WTC11 (cell line): ENCODE results near the gene WDFY3. TPM values are rescaled to one million over a fixed set of nuclear protein-coding genes. Genes with fewer than 3 reads are reported as not detected.

Source experiments
- ATAC-seq: fragments of 200-7000 bp; cut with Tn5 transposase; 2 replicates; pipeline ENCODE4 v1.10.0; 2021; ENCODE audit warnings: mild to moderate bottlenecking, moderate library complexity
- CTCF ChIA-PET: fragments of 300-600 bp; sonication (Branson Sonifier 250); formaldehyde crosslinking; loops from one replicate; lab custom pipeline; 2021; ENCODE audit warnings: antibody characterized with exemption; lab: Charles Lee
- POLR2A ChIA-PET: fragments of 350-600 bp; sonication (Branson Sonifier 250); formaldehyde crosslinking; loops from one replicate; lab custom pipeline; 2021; ENCODE audit warnings: antibody characterized with exemption; lab: Charles Lee
- DNase-seq: peaks from one replicate; pipeline ENCODE4 v3.0.0; 2021; ENCODE audit warnings: low spot score
- H3K27ac Mint-ChIP-seq: 2 replicates; pipeline ENCODE4 v1.8.0; 2021; ENCODE audit warnings: mixed read lengths
- H3K27me3 Mint-ChIP-seq: 2 replicates; pipeline ENCODE4 v1.8.0; 2021; ENCODE audit warnings: low read depth, mild to moderate bottlenecking, moderate library complexity, mixed read lengths
- H3K36me3 Mint-ChIP-seq: 2 replicates; pipeline ENCODE4 v1.8.0; 2021; ENCODE audit warnings: mixed read lengths
- H3K4me1 Mint-ChIP-seq: 2 replicates; pipeline ENCODE4 v1.8.0; 2022; ENCODE audit warnings: mixed read lengths
- H3K4me3 Mint-ChIP-seq: 2 replicates; pipeline ENCODE4 v1.8.0; 2021; ENCODE audit warnings: mild to moderate bottlenecking, moderate library complexity, mixed read lengths
- H3K9me3 Mint-ChIP-seq: 2 replicates; pipeline ENCODE4 v1.8.0; 2021; ENCODE audit warnings: mixed read lengths
- ATF1 ChIP-seq: sonication (generic); formaldehyde crosslinking; IDR thresholded peaks from 2 replicates; pipeline ENCODE4 v1.8.1; 2023; ENCODE audit warnings: mild to moderate bottlenecking, moderate library complexity, missing genetic modification reagents
- CDX4 ChIP-seq: fragments of 250-450 bp; sonication (Bioruptor Pico); IDR thresholded peaks from 2 replicates; pipeline ENCODE4 v1.9.0; 2021; ENCODE audit warnings: moderate library complexity, mild to moderate bottlenecking, inconsistent platforms, borderline replicate concordance
- HMGA2 ChIP-seq: fragments of 250-450 bp; sonication (Bioruptor Pico); IDR thresholded peaks from 2 replicates; pipeline ENCODE4 v1.4.0; 2021; ENCODE audit warnings: mild to moderate bottlenecking, moderate library complexity
- KAT7 ChIP-seq: sonication (generic); formaldehyde crosslinking; IDR thresholded peaks from 2 replicates; pipeline ENCODE4 v1.8.1; 2023; ENCODE audit warnings: missing genetic modification reagents, mild to moderate bottlenecking, borderline replicate concordance
- NFATC4 ChIP-seq: fragments of 250-450 bp; sonication (Bioruptor Pico); IDR thresholded peaks from 2 replicates; pipeline ENCODE4 v1.9.0; 2021; ENCODE audit warnings: mild to moderate bottlenecking
- NFE2L1 ChIP-seq: sonication (generic); formaldehyde crosslinking; IDR thresholded peaks from 2 replicates; pipeline ENCODE4 v1.8.1; 2023; ENCODE audit warnings: missing genetic modification reagents
- NR1H2 ChIP-seq: sonication (generic); formaldehyde crosslinking; IDR thresholded peaks from 2 replicates; pipeline ENCODE4 v1.9.0; 2021; ENCODE audit warnings: mild to moderate bottlenecking, moderate library complexity, missing genetic modification reagents
- TCF7 ChIP-seq: sonication (generic); formaldehyde crosslinking; IDR thresholded peaks from 2 replicates; pipeline ENCODE4 v1.8.0; 2022; ENCODE audit warnings: mild to moderate bottlenecking, low read depth, missing genetic modification reagents, moderate library complexity
- TEAD4 ChIP-seq: sonication (generic); formaldehyde crosslinking; IDR thresholded peaks from 2 replicates; pipeline ENCODE4 v1.8.0; 2022; ENCODE audit warnings: mild to moderate bottlenecking, missing genetic modification reagents
- TP53 ChIP-seq: sonication (generic); formaldehyde crosslinking; IDR thresholded peaks from 2 replicates; pipeline ENCODE4 v1.8.1; 2023; ENCODE audit warnings: mild to moderate bottlenecking, missing genetic modification reagents
- ZNF121 ChIP-seq: sonication (generic); formaldehyde crosslinking; IDR thresholded peaks from 2 replicates; pipeline ENCODE4 v1.8.0; 2023; ENCODE audit warnings: missing genetic modification reagents
- ZNF232 ChIP-seq: sonication (generic); formaldehyde crosslinking; IDR thresholded peaks from 2 replicates; pipeline ENCODE4 v1.8.0; 2022; ENCODE audit warnings: mild to moderate bottlenecking, missing genetic modification reagents
- ZNF317 ChIP-seq: sonication (generic); formaldehyde crosslinking; IDR thresholded peaks from 2 replicates; pipeline ENCODE4 v1.8.1; 2023; ENCODE audit warnings: low read depth, mild to moderate bottlenecking, moderate library complexity, missing genetic modification reagents, borderline replicate concordance
- ZNF416 ChIP-seq: fragments of 250-450 bp; sonication (Bioruptor Pico); IDR thresholded peaks from 2 replicates; pipeline ENCODE4 v1.9.0; 2021; ENCODE audit warnings: mild to moderate bottlenecking, inconsistent platforms
- ZNF532 ChIP-seq: fragments of 250-450 bp; sonication (Bioruptor Pico); IDR thresholded peaks from 2 replicates; pipeline ENCODE4 v1.9.0; 2021; ENCODE audit warnings: mild to moderate bottlenecking, borderline replicate concordance
- ZNF671 ChIP-seq: fragments of 250-450 bp; sonication (Bioruptor Pico); IDR thresholded peaks from 2 replicates; pipeline ENCODE4 v1.8.0; 2021; ENCODE audit warnings: mild to moderate bottlenecking
- total RNA-seq: library from RNA; stranded (reverse); gene quantifications from 3 replicates; pipeline ENCODE4 v1.2.3, GENCODE V29; 2021
- TF ChIP-seq, protein P1 (sequence below): fragments of 200-600 bp; IDR thresholded peaks from 2 replicates; pipeline ENCODE4 v1.8.0; 2022; ENCODE audit warnings: antibody characterized with exemption
- TF ChIP-seq, protein P2 (sequence below): sonication (generic); formaldehyde crosslinking; IDR thresholded peaks from 2 replicates; pipeline ENCODE4 v1.8.0; 2022; ENCODE audit warnings: mild to moderate bottlenecking, missing genetic modification reagents

The WDFY3 gene
- total RNA-seq, 1 experiment from 2014 or later, result 77.2 TPM

GRCh38 chr4:84750260-84750959 lies 216.1 kb downstream of the WDFY3 start:
- H3K9me3 Mint-ChIP-seq, result no peaks in the 10 kb centered on the region
- no peaks in the 10 kb centered on the region for H3K4me1 Mint-ChIP-seq
- peaks cover 27% of the 10 kb centered on the region for H3K36me3 Mint-ChIP-seq
- ATAC-seq (peak; percentile 52; the same call in 1 of the 2 replicates), DNase-seq (no peak)
- ChIA-PET POLR2A (no interaction called here), CTCF (interaction anchor here (0.6 to 2.1 kb wide), 10 partner anchors 11 to 267 kb away, joined by 3 to 26 read pairs (median 6); partner anchors contain the start of gene WDFY3)
- H3K4me3 Mint-ChIP-seq, result no peak overlapping the region
- no peak for TF ChIP-seq ZNF671 (CRISPR knock-in tag)
- TF ChIP-seq, protein P1, sequence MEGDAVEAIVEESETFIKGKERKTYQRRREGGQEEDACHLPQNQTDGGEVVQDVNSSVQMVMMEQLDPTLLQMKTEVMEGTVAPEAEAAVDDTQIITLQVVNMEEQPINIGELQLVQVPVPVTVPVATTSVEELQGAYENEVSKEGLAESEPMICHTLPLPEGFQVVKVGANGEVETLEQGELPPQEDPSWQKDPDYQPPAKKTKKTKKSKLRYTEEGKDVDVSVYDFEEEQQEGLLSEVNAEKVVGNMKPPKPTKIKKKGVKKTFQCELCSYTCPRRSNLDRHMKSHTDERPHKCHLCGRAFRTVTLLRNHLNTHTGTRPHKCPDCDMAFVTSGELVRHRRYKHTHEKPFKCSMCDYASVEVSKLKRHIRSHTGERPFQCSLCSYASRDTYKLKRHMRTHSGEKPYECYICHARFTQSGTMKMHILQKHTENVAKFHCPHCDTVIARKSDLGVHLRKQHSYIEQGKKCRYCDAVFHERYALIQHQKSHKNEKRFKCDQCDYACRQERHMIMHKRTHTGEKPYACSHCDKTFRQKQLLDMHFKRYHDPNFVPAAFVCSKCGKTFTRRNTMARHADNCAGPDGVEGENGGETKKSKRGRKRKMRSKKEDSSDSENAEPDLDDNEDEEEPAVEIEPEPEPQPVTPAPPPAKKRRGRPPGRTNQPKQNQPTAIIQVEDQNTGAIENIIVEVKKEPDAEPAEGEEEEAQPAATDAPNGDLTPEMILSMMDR, result peak; percentile 41
- no peaks in the 10 kb centered on the region for H3K27me3 Mint-ChIP-seq
- no peak overlapping the region for H3K27ac Mint-ChIP-seq

DNA sequence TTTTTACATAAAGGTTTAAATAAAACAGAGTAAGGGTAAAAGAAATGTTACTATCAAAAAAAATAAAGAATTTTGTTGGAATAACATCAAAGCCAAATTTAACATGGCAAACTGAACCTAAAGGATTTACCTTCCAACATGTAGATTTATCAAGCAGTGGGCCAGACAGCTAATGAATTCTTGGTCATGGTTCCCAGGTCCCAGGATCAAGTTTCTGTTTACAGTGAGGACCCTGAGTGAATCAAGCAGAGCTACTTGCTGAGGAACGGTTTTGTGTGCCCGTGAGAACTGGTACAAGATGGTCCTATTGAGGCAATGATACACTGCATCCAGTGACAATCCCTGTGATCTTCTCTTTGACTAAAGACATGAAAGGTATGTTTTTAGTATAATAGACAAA lies 226.4 kb downstream of the WDFY3 start:
- peaks cover 42% of the 10 kb centered on the region for H3K36me3 Mint-ChIP-seq
- H3K27ac Mint-ChIP-seq, result no peak overlapping the region
- no peaks in the 10 kb centered on the region for H3K9me3 Mint-ChIP-seq
- POLR2A ChIA-PET, result no interaction called here
- no peak for DNase-seq
- TF ChIP-seq NR1H2 (CRISPR knock-in tag), result no peak
- TF ChIP-seq ATF1 (CRISPR knock-in tag), result no peak
- no peak for TF ChIP-seq NFATC4 (CRISPR knock-in tag)
- TF ChIP-seq CDX4 (CRISPR knock-in tag), result no peak
- no peak for TF ChIP-seq ZNF121 (CRISPR knock-in tag)
- no peak for TF ChIP-seq TCF7 (CRISPR knock-in tag)
- CTCF ChIA-PET, result interaction anchor here (1.0 to 3.9 kb wide), 3 partner anchors 10 to 231 kb away, joined by 6 to 18 read pairs (median 15); no protein-coding TSS in a partner anchor
- no peaks in the 10 kb centered on the region for H3K27me3 Mint-ChIP-seq
- H3K4me3 Mint-ChIP-seq, result no peak overlapping the region
- no peak for ATAC-seq
- H3K4me1 Mint-ChIP-seq, result no peaks in the 10 kb centered on the region

DNA sequence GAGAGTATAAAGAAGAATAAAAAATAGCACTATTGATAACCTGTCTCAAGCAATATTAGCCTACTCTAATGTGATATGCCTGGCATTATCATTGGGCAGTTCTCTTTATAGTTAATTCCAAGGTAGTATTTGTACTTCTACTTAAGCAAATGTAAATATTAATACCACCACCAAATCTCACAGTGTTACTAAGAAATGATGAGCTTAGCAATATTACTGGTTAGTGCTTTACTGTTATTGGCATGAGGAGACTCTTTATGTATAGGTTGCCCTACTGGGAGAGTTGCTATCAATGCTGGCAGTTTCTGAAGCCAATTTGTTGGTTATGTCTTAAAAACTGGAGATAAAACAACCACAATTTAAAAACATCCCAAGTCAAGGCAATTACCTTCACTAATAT lies 227.9 kb downstream of the WDFY3 start:
- no peak overlapping the region for H3K4me3 Mint-ChIP-seq
- no peaks in the 10 kb centered on the region for H3K9me3 Mint-ChIP-seq
- ChIA-PET CTCF (interaction anchor here (0.9 to 3.9 kb wide), 2 partner anchors 9 to 12 kb away, joined by 5 to 18 read pairs; no protein-coding TSS in a partner anchor), POLR2A (no interaction called here)
- no peaks in the 10 kb centered on the region for H3K27me3 Mint-ChIP-seq
- peaks cover 39% of the 10 kb centered on the region for H3K36me3 Mint-ChIP-seq
- H3K4me1 Mint-ChIP-seq, result no peaks in the 10 kb centered on the region
- ATAC-seq, result no peak
- TF ChIP-seq ZNF532 (CRISPR knock-in tag), result no peak
- DNase-seq, result no peak
- H3K27ac Mint-ChIP-seq, result no peak overlapping the region

DNA sequence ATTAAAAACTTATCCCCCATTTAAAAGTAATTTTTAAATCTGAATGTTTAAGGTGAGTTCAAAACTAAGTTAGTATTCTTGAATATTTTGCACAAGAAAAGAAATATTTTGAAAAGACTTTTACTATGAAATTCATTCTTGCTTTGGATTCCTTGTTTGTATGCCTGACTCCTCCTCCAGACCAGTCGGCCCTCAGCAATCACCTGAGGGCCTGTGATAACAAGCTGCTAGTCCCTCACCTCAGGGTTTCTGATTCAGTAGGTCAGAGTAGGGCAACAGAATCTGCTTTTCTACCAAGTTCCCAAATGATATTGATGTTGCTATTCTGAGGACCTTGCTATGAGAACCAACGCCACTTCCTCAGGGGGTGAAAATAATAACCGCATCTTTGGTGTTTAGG lies 228.8 kb downstream of the WDFY3 start:
- ChIA-PET CTCF (interaction anchor here (0.9 to 3.9 kb wide), 2 partner anchors 10 to 13 kb away, joined by 5 to 18 read pairs; no protein-coding TSS in a partner anchor), POLR2A (no interaction called here)
- no peak overlapping the region for H3K4me3 Mint-ChIP-seq
- no peaks in the 10 kb centered on the region for H3K27me3 Mint-ChIP-seq
- ATAC-seq (no peak), DNase-seq (no peak)
- peak overlapping the region; percentile 66 for H3K27ac Mint-ChIP-seq
- H3K9me3 Mint-ChIP-seq, result no peaks in the 10 kb centered on the region
- no peak for TF ChIP-seq NFE2L1 (CRISPR knock-in tag)
- no peak for TF ChIP-seq ZNF416
- TF ChIP-seq TP53, result no peak
- TF ChIP-seq ZNF121 (CRISPR knock-in tag), result no peak
- no peak for TF ChIP-seq TEAD4 (CRISPR knock-in tag)
- TF ChIP-seq, protein P2, sequence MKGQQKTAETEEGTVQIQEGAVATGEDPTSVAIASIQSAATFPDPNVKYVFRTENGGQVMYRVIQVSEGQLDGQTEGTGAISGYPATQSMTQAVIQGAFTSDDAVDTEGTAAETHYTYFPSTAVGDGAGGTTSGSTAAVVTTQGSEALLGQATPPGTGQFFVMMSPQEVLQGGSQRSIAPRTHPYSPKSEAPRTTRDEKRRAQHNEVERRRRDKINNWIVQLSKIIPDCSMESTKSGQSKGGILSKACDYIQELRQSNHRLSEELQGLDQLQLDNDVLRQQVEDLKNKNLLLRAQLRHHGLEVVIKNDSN (CRISPR knock-in tag), result no peak
- TF ChIP-seq ZNF232 (CRISPR knock-in tag), result no peak
- TF ChIP-seq HMGA2 (CRISPR knock-in tag), result no peak
- no peak for TF ChIP-seq KAT7 (CRISPR knock-in tag)
- no peak for TF ChIP-seq ZNF317 (CRISPR knock-in tag)
- H3K4me1 Mint-ChIP-seq, result no peaks in the 10 kb centered on the region
- H3K36me3 Mint-ChIP-seq, result peaks cover 38% of the 10 kb centered on the region
